HuH-7.5 (cell line): ENCODE measurements around the gene ABHD17A.
A peak's percentile ranks its signal among the peaks of the same experiment; 100 is the strongest.
"Not testable (repeated sequence)": the region's sequence is repeated elsewhere in the genome, so short reads cannot be mapped to it uniquely, and the experiment has no call there.

ENCODE experiments used
- DNase-seq: peaks from one replicate; pipeline ENCODE4 v3.0.0; 2011; ENCODE audit warnings: low spot score

Gene ABHD17A

DNA sequence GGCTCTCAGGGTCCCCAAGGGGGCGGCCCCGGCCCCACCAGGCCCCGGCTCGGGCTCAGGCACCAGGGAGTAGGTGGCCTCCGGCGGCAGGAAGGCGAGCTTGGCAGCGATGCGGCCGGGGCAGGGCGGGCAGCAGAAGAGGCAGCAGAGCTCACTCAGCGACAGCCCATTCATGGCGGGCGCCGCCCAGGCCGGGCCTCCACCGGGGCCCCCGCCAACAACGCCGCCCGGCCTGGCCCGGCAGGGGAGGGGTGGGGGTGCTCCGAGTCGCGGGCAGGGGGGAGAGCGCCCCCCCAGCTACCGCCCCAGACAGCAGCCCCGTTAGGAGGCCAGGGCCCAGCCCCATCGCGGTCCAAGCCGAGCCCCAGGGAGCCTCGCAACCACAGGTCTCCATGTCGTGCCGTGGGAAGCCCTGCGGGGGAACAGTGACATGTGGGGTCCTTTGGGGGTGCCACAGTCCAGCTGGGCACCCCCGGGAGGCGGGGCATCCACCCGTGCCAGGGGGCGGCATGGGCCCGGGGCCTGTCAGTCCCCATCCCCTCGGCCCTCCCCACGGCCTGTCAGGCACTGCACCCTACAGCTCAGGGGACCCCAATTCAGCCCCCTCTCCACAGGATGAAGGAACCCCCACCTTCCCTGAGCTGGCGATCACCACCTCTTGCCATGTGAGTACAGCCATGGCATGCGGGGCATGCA lies 3.8 kb downstream of the ABHD17A start:
- DNase-seq, result not testable (repeated sequence)

DNA sequence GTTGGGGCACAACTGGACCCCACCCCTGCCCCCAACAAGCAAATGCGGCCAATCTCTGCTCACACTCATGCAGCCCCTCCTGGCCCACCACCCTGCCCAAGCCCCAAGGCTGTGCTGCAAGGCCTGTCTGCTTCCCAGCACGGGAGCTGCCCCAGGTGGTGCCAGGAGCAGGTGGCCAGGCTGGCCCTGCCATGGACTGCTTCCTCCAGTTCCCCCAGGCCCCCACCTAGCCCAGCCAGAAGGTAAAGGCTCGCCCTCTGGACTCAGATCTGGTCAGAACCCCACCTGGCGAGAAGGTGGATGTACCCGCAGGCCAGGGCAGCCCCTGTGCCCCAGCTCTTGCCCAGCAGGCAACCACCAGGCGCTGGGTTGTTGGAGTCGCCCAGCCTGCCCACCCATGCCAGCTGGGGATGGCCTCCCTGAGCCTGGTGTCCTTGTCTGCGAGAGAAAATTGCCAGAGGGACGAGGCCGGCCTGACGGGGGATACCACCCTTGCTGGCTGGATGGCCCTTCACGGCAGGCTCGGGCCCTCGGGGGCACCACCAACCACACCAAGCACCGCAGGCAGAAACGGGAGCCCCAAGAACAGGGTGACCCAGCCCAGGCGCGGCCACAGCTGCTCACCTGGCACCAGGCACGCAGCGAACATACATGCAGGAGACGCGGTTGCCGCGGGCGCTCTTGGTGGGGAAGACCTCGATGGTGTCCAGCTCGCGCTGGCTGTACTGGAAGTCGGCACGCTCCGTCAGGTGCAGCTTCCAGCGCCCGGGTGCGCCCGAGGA lies 4.5 kb downstream of the ABHD17A start:
- no peak for DNase-seq

GRCh38 chr19:1879982-1880381 lies 5.3 kb downstream of the ABHD17A start:
- DNase-seq, result not testable (repeated sequence)

GRCh38 chr19:1878583-1878982 lies 6.7 kb downstream of the ABHD17A start:
- not testable (repeated sequence) for DNase-seq

- DNase-seq, result not testable (repeated sequence)
These were observed 8.0 kb downstream of the ABHD17A start for GRCh38 chr19:1877280-1877660.

GRCh38 chr19:1876496-1877279 lies 8.6 kb downstream of the ABHD17A start:
- DNase-seq, result not testable (repeated sequence)

- peak; percentile 97 for DNase-seq
These were observed 9.4 kb downstream of the ABHD17A start for GRCh38 chr19:1875646-1876495.

DNA sequence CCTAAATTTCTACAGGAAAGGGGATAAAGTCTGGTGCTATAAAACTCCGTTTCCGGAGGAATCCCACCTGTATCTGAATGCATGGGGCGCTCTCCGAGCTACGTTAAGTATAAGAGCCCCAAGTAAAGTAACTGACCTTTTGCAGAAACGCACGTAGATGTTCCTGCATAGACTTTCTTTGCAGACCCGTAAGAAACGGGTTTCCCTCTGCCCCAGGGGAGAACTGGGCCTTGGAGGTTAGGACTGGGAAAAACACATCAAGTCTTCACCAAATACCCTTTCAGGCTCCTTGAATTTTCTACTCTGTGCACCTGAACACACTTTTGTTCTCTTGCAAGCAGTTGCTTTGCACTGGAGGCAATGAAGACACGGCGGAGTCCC lies 10.0 kb downstream of the ABHD17A start:
- not testable (repeated sequence) for DNase-seq

DNA sequence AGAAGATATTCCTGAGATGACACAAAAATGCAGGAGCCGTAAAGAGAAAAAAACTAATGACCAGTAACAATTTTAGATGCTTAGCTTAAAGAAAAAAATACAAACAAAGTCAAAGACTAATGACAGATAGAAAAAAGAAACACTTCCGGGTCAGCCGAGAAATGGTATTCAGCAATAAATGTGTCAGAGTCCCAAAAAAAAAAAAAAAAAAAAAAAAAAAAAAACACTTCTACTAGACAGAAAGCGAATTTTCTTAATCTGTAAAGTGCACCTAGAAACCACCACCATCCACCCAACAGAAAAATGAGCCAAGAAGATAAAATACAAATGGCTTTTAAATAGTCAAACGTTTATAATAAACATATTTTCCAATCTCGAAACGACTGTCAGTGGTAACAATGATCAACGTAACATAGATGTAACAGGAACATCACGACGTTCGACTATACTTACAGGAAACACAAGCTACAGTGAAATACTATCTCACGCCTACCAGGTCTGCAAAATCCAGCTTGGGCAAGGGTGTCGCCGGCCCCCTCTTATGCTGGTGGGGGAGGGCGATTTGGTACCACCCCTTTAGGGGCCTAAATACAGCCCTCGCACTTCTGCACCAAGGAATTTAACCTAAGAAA lies 10.6 kb downstream of the ABHD17A start:
- DNase-seq, result no peak

DNA sequence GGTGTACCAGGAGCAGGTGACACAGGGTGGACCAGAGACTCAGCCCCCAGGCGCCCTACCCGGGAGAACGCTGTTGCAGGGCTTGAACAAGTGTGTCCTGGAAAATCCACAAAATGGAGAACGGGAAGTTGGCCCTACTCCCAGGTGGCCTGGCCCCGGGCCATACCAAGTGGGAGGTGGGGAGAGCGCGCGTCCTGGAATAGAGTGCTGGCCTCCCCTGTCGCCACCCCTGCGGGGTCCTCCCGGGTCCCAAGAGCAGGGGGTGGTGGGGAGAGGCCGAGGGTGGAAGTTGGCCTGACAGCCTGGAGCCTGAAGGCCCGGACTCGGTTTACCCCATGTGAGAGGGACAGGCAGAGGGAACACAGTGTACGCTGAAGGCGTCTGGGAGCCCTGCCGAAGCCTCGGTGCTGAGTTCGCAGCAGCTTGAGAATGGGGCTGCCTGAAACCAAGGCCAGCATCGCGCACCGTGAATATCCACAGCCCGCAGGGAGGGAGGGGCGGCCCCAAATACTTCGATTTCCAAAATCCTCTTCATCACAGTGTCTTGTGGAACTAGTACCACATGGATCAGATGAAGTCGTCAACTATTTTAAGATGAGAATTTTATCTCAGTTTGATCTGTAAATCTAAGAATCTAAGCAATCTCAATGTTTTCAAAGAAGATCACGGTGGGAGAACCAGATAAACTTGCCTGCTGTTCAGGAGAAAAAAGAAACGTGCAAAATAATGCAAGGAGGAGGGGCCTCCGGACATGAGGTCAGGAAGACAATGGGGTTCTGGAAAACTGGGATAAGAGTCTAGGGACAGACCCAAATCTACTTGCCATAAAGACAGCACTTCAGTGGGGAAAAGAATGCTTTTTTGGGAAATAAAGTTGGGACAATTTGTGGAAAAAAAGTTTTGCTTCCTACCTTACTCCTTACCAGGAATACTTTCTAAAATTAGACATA lies 11.5 kb downstream of the ABHD17A start:
- DNase-seq, result no peak

GRCh38 chr19:1872807-1873523 lies 12.3 kb downstream of the ABHD17A start:
- DNase-seq, result no peak

DNA sequence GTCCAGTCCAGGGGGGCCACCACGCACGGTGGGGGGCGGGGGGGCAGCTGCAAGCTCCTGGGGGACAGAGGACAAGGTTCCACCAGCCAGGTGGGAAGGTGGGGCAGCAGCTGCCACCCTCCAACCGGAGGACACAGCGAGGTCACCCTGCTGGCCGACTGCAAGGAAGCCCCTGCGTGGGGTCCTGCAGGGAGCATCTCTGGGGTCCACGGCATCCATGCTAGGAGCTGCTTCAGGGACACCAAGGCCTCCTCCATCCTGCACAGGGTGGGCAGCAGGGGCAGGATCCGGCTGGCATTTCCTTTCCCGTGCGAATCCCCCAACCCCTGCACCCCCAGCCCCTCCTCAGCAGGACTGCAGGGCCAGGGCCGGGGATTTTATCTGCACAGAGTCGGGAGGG lies 13.7 kb downstream of the ABHD17A start:
- no peak for DNase-seq

- peak; percentile 89 for DNase-seq
These were observed 14.1 kb downstream of the ABHD17A start for GRCh38 chr19:1871140-1871597.

- DNase-seq, result no peak
These were observed 16.3 kb downstream of the ABHD17A start for GRCh38 chr19:1868971-1869370.

DNA sequence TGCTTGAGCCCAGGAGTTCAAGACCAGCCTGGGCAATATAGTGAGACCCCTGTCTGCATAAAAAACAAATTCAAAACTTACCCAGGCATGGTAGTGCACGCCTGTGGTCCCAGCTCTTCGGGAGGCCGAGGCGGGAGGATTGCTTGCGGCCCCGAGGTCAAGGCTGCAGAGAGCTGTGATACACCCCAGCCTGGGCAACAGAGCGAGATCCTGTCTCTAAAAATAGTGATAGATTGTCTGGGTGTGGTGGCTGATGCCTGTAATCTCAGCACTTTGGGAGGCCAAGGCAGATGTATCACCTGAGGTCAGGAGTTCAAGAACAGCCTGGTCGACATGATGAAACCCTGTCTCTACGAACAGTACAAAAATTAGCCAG lies 18.0 kb downstream of the ABHD17A start:
- no peak for DNase-seq

DNA sequence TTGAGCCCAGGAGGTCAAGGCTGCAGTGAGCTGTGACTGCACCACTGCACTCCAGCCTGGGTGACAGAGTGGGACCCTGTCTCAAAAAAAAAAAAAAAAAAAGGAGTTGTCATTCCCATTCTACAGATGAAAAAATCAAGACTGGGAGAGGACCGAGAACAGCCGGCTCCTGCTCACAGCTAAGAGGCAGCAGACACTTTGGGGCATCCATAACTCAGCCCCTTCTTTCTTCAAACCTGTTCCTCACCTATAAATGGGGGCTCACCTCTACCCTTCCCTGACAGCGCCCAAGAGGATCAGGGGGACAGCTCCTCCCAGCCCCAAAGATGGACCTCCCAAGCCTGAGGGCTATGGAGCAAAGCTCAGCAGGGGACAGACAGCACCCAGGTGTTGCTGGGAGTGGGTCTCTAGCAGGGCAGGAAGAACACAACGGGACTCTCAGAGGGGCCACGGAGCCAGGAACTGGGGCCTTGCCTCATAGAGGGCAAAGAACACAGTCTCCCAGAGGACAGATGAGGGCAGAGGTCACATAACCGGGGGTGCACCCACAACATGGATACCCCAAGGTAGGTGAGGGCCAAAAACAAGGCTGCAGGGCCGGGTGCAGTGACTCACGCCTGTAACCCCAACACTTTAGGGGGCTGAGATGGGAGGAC lies 18.5 kb downstream of the ABHD17A start:
- DNase-seq, result no peak

DNA sequence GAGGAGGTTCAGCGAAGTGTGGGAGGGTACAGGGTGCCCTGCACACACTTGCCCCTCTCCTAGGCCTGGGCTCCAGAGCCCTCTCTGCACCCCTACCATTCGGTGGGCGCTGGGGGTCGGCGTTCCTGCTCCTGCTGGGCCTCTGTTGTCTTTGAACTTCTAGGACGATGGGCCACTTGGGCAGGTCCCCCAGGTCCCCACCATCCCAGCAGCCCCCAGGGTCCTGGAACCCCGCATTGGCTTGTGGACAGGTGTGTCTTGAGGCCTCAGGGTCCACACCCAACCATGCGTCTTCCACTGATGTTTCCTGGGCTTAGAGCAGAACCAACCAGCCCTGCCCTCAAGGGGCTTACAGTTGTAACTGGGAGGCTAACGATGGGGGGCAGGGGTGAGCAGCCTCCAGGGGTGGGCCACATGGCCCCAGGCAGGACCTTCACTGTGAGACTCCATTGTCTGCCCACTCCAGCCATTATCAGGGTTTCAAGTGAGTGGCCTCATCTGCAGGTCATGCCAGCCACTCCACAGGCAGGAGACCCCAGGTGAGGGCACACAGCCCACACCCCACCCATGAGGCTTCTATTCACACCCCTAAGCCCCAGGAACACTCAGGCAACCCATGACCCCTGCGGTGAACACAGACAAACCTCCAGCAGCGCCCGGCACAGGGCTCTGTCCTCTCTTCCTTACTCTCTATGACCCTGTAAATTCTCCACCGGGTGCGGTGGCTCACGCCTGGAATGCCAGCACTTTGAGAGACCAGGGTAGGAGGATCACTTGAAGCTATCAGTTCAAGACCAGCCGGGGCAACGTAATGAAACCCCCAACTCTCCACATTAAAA lies 19.9 kb downstream of the ABHD17A start:
- no peak for DNase-seq
